MM.1S (cell line): Measurements from ENCODE around the gene POT1.

Source experiments
- DNase-seq: peaks from one replicate; pipeline ENCODE4 v3.0.0-alpha.2; 2015
- H2AFZ ChIP-seq: fragments of 300-600 bp; sonication (generic); 2 replicates; pipeline ENCODE4 v1.6.0; 2016; ENCODE audit warnings: antibody characterized with exemption, low read length
- H3F3A ChIP-seq: fragments of 300-600 bp; sonication (generic); 2 replicates; pipeline ENCODE4 v1.6.1; 2016; ENCODE audit warnings: mild to moderate bottlenecking, antibody characterized with exemption, low read length, moderate library complexity, mixed read lengths; ENCODE audit not compliant: insufficient read depth
- H3K27ac ChIP-seq: fragments of 300-600 bp; sonication (generic); 2 replicates; pipeline ENCODE4 v1.5.1; 2016; ENCODE audit warnings: mild to moderate bottlenecking, low read length
- H3K27me3 ChIP-seq: fragments of 300-600 bp; sonication (generic); replicated peaks from 2 replicates; pipeline ENCODE4 v1.6.0; 2016; ENCODE audit warnings: low read length; ENCODE audit not compliant: insufficient read depth
- H3K36me3 ChIP-seq: fragments of 300-600 bp; sonication (generic); replicated peaks from 2 replicates; pipeline ENCODE4 v1.6.1; 2016; ENCODE audit warnings: mild to moderate bottlenecking, low read length, mixed read lengths; ENCODE audit not compliant: insufficient read depth
- H3K4me1 ChIP-seq: fragments of 300-600 bp; sonication (generic); 2 replicates; pipeline ENCODE4 v1.6.1; 2016; ENCODE audit warnings: low read length, mixed read lengths
- H3K4me2 ChIP-seq: fragments of 300-600 bp; sonication (generic); 2 replicates; pipeline ENCODE4 v1.6.0; 2016; ENCODE audit warnings: low read depth, low read length
- H3K4me3 ChIP-seq: fragments of 300-600 bp; sonication (generic); 2 replicates; pipeline ENCODE4 v1.5.1; 2016; ENCODE audit warnings: low read length, mixed read lengths
- H3K79me2 ChIP-seq: fragments of 300-600 bp; sonication (generic); 2 replicates; pipeline ENCODE4 v1.6.1; 2016; ENCODE audit warnings: mixed run types, low read length, mixed read lengths
- H3K9ac ChIP-seq: fragments of 300-600 bp; sonication (generic); 2 replicates; pipeline ENCODE4 v1.6.1; 2016; ENCODE audit warnings: low read length, mixed read lengths
- H3K9me2 ChIP-seq: fragments of 300-600 bp; sonication (generic); replicated peaks from 2 replicates; pipeline ENCODE4 v1.6.1; 2016; ENCODE audit warnings: mild to moderate bottlenecking, low read length, mixed read lengths; ENCODE audit not compliant: insufficient read depth
- H3K9me3 ChIP-seq: fragments of 300-600 bp; sonication (generic); replicated peaks from 2 replicates; pipeline ENCODE4 v1.6.1; 2016; ENCODE audit warnings: mild to moderate bottlenecking, low read length, mixed read lengths; ENCODE audit not compliant: insufficient read depth
- H4K20me1 ChIP-seq: fragments of 300-600 bp; sonication (generic); 2 replicates; pipeline ENCODE4 v1.6.1; 2016; ENCODE audit warnings: mild to moderate bottlenecking, low read length, moderate library complexity, mixed read lengths; ENCODE audit not compliant: insufficient read depth
- EZH2 ChIP-seq: fragments of 300-600 bp; sonication (generic); optimal IDR thresholded peaks from 2 replicates; pipeline ENCODE3; 2017; ENCODE audit warnings: low read depth, mild to moderate bottlenecking, antibody characterized with exemption, low read length, mixed read lengths
- EZH2phosphoT487 ChIP-seq: fragments of 300-600 bp; sonication (generic); IDR thresholded peaks from 2 replicates; pipeline ENCODE4 v1.6.1; 2018; ENCODE audit warnings: antibody characterized with exemption, low read length
- TF ChIP-seq, protein P1 (sequence below): fragments of 300-600 bp; sonication (generic); IDR thresholded peaks from 2 replicates; pipeline ENCODE4 v1.5.1; 2016; ENCODE audit warnings: antibody characterized with exemption, low read length, mixed read lengths

Gene POT1

DNA sequence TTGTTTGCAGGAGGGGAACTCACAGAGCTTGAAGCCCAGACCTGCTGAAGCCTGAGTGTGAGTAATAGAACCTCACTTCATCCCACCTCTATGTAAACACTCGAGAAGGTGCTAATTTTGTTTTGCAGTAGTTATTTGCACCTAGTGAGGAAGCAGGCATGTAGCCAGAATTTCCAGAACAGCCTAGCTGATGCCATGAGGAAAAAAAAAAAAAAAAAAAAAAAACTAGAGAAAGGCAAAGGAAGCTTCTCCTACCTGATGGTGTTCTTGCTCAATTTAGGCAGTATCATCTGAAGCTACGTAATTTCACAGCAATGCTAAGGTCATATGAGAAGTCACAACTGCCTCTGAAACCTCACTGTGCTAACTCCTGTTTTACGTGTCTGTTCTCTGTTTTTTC lies 150.4 kb downstream of the POT1 start:
- no peak for TF ChIP-seq EZH2
- TF ChIP-seq, protein P1, sequence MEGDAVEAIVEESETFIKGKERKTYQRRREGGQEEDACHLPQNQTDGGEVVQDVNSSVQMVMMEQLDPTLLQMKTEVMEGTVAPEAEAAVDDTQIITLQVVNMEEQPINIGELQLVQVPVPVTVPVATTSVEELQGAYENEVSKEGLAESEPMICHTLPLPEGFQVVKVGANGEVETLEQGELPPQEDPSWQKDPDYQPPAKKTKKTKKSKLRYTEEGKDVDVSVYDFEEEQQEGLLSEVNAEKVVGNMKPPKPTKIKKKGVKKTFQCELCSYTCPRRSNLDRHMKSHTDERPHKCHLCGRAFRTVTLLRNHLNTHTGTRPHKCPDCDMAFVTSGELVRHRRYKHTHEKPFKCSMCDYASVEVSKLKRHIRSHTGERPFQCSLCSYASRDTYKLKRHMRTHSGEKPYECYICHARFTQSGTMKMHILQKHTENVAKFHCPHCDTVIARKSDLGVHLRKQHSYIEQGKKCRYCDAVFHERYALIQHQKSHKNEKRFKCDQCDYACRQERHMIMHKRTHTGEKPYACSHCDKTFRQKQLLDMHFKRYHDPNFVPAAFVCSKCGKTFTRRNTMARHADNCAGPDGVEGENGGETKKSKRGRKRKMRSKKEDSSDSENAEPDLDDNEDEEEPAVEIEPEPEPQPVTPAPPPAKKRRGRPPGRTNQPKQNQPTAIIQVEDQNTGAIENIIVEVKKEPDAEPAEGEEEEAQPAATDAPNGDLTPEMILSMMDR, result no peak
- TF ChIP-seq EZH2phosphoT487, result no peak
- Histone ChIP-seq H3K27ac (no peak overlapping the region), H2AFZ (no peak overlapping the region), H3K4me1 (0 out of 2 replicates have a peak, but pooled peaks cover 3% of the 10 kb centered on the region), H3K9ac (no peak overlapping the region), H3K9me3 (no peaks in the 10 kb centered on the region), H4K20me1 (no peaks in the 10 kb centered on the region), H3F3A (no peaks in the 10 kb centered on the region), H3K9me2 (no peaks in the 10 kb centered on the region), H3K4me3 (no peak overlapping the region), H3K79me2 (no peaks in the 10 kb centered on the region), H3K36me3 (no peaks in the 10 kb centered on the region), H3K4me2 (no peak overlapping the region), H3K27me3 (no peaks in the 10 kb centered on the region)
- DNase-seq, result no peak

- no peak overlapping the region for H3K4me3 ChIP-seq
- H3K4me2 ChIP-seq, result no peak overlapping the region
- no peaks in the 10 kb centered on the region for H3K9me2 ChIP-seq
- H3K79me2 ChIP-seq, result no peaks in the 10 kb centered on the region
- no peaks in the 10 kb centered on the region for H3K36me3 ChIP-seq
- no peak for TF ChIP-seq EZH2
- no peak overlapping the region for H2AFZ ChIP-seq
- no peak for DNase-seq
- H3K27me3 ChIP-seq, result no peaks in the 10 kb centered on the region
- no peaks in the 10 kb centered on the region for H4K20me1 ChIP-seq
- H3F3A ChIP-seq, result no peaks in the 10 kb centered on the region
- H3K9ac ChIP-seq, result no peak overlapping the region
- no peak overlapping the region for H3K27ac ChIP-seq
- no peaks in the 10 kb centered on the region for H3K9me3 ChIP-seq
- 0 out of 2 replicates have a peak, but pooled peaks cover 3% of the 10 kb centered on the region for H3K4me1 ChIP-seq
Measured at GRCh38 chr7:124777268-124777667, 152.4 kb downstream of the POT1 start.

GRCh38 chr7:124776153-124776552 lies 153.5 kb downstream of the POT1 start:
- no peak overlapping the region for H3K9ac ChIP-seq
- H3K27me3 ChIP-seq, result no peaks in the 10 kb centered on the region
- H3K4me2 ChIP-seq, result no peak overlapping the region
- 0 out of 2 replicates have a peak, but pooled peaks cover 3% of the 10 kb centered on the region for H3K4me1 ChIP-seq
- no peaks in the 10 kb centered on the region for H3K79me2 ChIP-seq
- TF ChIP-seq EZH2 (no peak), EZH2phosphoT487 (no peak)
- no peak overlapping the region for H3K27ac ChIP-seq
- no peak for DNase-seq
- no peaks in the 10 kb centered on the region for H4K20me1 ChIP-seq
- no peaks in the 10 kb centered on the region for H3K9me2 ChIP-seq
- no peaks in the 10 kb centered on the region for H3K36me3 ChIP-seq
- no peak overlapping the region for H2AFZ ChIP-seq
- no peaks in the 10 kb centered on the region for H3F3A ChIP-seq
- H3K4me3 ChIP-seq, result no peak overlapping the region
- no peaks in the 10 kb centered on the region for H3K9me3 ChIP-seq

DNA sequence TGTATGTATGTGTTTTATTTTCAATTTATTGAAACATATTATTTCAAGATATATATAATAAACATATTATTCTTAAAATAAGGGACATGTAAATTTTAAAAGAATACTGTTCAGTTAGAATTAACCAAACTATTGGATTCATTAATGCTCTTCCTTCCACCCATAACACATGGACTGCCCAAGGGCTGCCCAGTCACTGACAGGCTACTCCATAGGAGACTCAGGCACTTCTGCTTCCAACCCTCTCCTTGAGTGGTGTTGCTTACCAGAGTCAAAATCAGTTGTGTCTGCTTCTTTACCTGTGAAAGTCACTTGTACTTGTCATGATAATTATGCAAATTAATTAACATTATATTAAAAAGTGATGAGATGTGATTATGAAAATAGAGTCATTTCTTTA lies 154.2 kb downstream of the POT1 start:
- Histone ChIP-seq H3K79me2 (no peaks in the 10 kb centered on the region), H3K4me3 (no peak overlapping the region), H3K27me3 (no peaks in the 10 kb centered on the region), H4K20me1 (no peaks in the 10 kb centered on the region), H2AFZ (no peak overlapping the region), H3F3A (no peaks in the 10 kb centered on the region), H3K9ac (no peak overlapping the region), H3K9me3 (no peaks in the 10 kb centered on the region), H3K27ac (no peak overlapping the region), H3K36me3 (no peaks in the 10 kb centered on the region), H3K4me2 (no peak overlapping the region), H3K4me1 (0 out of 2 replicates have a peak, but pooled peaks cover 3% of the 10 kb centered on the region), H3K9me2 (no peaks in the 10 kb centered on the region)
- no peak for DNase-seq
- TF ChIP-seq EZH2phosphoT487 (no peak), EZH2 (no peak)

GRCh38 chr7:124773938-124774337 lies 155.7 kb downstream of the POT1 start:
- Histone ChIP-seq H3K79me2 (no peaks in the 10 kb centered on the region), H4K20me1 (no peaks in the 10 kb centered on the region), H3K27me3 (no peaks in the 10 kb centered on the region), H3K9me2 (no peaks in the 10 kb centered on the region), H3K36me3 (no peaks in the 10 kb centered on the region), H3K4me3 (no peak overlapping the region), H3K4me1 (no peaks in the 10 kb centered on the region), H2AFZ (no peak overlapping the region), H3K9ac (no peak overlapping the region), H3F3A (no peaks in the 10 kb centered on the region), H3K4me2 (no peak overlapping the region), H3K27ac (no peak overlapping the region), H3K9me3 (no peaks in the 10 kb centered on the region)
- TF ChIP-seq, protein P1, result no peak
- no peak for TF ChIP-seq EZH2
- no peak for TF ChIP-seq EZH2phosphoT487
- no peak for DNase-seq
